ENCODE results near the gene PTCHD1.

The PTCHD1 gene

DNA sequence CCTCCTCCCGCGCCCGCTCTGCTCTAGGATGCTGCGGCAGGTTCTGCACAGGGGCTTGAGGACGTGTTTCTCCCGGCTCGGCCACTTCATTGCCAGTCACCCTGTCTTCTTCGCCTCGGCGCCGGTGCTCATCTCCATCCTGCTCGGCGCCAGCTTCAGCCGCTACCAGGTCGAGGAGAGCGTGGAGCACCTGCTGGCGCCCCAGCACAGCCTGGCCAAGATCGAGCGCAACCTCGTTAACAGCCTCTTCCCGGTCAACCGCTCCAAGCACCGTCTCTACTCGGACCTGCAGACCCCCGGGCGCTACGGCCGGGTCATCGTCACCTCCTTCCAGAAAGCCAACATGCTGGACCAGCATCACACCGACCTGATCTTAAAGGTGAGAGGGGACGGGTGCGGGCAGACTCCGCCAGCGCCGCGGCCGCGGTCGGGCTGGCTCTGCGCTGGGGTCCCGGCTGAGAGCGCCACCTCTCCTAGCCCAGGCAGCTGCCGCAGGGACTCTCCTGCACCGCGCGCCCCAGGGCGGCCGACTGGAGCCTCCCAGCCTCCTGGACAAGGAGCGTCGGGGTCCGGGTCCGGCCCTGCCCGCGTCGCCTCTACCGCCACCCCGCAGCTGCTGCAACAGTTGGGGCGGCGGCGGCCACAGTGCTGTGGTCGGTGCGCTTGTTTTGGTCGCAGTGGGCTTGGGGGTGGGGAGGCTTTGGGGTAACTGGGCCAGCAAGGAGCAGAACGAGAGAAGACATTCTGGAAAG lies at the start of gene PTCHD1:
Gene PTCHD1 (plus strand): TSS at position 2 of the 752 bp plus-strand sequence. CDS start 27 bp downstream, at position 29.
- DNase-seq: no peak

DNA sequence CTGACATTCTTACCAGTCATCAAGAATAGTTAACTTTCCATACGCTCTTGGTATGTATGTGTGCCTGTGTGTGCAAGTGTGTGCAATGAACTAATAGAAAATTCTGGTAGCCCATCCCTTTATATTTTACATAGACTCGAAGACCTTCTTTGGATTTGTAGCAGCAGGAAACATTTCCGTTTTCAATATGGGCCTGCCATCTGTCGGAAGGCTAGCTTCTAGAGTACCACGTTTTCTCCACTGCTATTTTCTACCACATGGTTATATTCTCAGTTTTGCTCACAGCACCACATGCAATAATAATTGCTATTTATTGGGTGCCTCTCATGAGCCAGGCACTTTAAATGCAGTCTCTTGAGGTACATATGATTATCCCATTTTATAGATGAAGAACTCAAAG lies 47.9 kb upstream of the PTCHD1 start:
- no peak for DNase-seq

DNA sequence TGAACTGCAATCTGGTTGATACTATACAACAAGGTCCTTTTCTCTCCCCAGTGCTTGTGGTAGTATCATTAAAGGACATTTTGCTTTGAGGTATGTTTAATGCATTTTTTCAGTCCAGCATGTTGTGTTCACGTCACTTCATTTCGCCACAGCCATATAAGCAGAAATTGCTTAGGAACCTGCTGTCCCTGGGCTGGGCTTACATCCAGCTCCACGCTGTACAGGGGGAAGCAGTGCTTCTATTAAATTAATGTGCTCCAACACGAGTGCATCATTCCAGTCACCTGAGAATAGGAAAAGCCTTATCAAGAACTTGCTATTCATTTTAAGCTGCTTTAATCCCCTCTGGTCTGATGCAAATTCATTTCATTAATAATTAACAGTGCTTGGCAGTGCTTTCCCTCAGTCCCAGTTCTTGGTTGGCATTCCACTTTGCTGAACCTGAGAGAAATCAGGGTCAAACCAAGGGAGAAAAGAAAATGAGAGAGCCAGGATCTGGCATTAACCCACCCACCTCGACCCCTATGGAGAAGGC lies 47.4 kb upstream of the PTCHD1 start:
- DNase-seq: no peak

DNA sequence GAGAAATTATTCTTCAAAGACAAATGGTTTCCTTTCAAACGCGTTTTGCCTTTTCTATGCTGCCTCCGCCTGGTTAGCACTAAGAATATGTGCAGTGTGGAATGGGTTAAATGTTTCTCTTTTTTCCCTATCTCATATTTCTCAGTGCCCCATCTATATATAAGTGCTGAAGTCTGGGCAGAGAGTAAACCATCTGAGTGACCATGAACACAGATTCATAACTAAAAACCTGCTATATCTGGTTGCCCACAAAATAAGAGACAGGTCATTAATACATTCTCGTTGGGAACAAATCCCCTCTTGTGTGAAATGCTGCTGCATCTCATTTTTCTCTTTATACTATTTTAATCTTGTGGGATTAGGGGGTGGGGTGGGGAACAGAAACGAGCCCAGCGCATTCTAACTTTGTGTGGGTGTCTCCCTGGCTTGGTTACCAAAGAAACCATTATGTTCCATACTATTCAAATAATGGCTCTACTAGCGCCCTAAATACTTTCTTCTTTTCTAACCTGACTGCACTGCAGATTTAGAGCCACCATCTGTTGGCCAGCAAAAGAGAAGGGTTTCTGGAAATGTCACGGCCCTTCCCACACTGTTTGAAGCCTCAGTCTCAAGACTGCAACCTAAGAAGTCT lies 42.2 kb upstream of the PTCHD1 start:
- no peak for DNase-seq

DNA sequence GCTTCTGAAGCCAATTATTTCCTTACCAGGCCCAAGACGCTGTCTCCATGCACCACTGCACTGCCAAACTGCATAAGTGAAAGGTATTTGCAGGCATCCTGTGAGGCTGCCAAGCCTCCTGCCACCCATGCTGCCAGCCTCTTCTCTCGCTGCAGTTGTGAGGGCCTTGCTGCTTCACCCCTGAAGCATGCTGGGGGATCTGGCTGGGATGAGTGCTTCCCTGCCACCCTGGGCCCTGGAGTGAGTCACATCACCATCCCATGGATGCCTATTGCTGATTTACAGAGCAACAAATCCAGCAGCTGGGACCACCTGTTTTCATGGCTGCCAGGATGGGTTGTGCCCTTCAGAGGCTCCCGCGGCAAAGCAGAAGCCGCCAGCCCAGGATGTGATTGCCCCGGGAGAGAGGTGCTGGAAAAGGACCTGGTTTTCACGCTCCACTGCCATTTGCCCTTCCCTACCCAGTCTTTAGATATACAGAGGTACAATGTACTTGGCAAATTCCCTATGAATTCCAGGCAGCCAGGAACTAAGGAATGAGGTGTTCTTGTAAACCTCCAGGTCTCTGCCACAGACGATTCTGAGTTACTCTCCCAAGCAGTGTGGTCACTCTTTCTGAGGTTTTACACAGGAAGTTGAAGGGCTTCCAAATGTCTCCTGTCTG lies 41.5 kb upstream of the PTCHD1 start:
- DNase-seq: no peak

DNA sequence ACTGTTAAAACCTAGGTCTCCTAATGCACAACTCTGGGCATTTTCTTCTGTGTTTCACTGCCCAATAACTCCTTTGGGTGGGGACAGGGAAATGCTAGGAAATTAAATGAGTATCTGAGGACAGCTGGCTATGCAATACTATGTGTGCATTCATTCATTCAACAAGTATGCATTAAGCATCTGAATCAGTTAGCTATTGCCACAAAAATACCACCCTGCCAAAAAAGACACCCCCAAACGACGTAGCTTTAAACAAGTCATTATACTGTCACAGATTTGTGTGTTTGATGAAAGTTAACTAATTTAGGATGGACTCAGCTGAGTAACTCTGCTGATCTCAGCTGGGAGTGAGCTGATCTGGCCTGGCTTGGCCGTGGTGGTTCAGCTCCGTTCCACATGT lies 29.8 kb upstream of the PTCHD1 start:
- DNase-seq: no peak

DNA sequence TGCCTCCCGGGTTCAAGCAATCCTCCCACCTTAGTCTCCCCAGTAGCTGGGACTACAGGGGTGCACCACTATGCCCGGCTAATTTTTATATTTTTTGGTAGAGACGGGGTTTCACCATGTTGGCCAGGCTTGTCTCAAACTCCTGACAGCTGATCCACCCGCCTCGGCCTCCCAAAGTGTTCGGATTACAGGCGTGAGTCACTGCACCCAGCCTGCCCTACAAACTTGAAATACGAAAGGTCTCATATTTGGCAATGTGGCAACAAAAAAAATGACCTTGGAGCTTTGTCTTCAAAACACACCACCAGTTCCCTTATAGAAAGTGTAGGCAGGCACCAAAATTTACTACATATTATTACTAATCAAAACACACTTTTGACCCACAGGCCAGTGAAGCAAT lies 22.9 kb upstream of the PTCHD1 start:
- no peak for DNase-seq

DNA sequence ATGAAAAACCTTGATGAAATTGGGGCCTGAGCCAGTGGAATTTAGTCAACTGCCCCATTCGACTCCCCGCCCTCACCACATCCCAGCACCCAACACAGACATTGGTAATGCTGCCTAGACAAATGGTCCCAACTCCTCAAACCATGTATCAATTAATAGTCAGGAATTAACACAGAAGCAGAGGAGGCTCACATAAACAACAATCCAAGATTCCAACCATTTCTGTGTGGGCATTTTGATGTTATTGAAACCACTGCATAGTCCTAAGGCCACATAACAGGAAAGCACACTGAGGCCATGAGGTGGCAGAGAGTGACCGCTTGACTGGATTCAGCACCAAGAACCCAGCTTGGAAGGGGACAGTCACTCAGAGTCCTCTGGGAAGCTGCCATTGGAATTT lies 22.5 kb upstream of the PTCHD1 start:
- no peak for DNase-seq

DNA sequence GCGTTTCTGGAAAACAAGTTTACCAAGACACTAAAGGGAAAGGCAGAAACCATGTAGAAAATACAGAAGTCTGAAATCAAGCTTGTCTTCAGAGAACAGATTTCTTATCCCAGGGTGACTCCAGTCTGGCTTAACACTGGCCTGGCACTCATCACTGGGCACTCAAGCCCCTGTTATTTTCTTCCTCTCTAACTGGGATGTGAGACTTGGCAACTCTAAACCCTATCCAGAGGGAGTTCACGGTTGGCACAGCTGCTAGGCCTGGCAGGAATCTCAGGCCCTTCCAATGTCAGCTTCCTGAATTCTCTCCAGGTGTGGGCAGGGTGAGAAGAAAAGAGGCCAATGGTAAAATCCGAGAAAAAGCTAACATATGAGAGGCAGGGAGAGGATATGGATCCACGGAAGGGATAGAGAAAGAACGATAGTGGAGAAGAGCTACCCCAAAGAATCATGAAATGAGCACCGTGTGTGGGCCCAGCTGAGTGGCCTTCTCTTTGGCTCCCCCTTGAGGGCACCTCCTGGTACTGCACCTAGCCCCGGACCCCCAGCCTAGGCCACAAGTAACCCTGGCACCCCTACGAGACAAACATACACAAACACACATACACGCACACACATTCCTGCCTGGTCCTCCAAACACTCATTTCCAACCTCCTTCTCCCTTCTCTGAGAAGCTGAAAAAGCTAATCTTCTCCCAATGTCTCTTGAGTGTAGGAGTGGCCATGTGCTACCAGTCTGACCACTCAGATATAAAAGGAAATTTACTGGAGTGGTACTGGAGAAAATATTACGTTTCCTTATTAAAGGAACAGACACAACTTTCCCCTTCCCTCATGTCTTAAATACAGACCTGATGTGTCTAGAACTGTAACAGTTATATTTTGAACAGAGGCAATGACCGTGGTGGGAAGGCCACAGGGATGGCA lies 16.6 kb upstream of the PTCHD1 start:
- DNase-seq: no peak

DNA sequence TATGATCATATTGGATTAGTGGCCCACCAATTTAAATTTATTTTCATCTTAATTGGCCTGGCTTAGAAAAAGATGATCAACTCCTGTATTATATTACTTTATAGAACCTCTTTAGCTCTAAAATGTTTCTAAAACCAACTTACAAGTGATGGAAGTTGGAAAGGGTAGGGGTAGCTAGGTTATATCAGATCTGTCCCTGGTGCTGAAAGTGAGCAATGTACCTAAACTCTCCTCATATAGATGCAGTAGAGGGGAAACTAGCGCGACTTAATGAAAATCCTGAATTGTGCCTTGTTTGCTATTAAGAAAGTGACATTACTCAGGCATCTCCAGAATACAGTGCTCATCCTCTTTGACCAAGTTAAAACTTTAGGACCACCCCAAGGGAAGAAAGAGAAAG lies 7.5 kb upstream of the PTCHD1 start:
- DNase-seq: no peak

DNA sequence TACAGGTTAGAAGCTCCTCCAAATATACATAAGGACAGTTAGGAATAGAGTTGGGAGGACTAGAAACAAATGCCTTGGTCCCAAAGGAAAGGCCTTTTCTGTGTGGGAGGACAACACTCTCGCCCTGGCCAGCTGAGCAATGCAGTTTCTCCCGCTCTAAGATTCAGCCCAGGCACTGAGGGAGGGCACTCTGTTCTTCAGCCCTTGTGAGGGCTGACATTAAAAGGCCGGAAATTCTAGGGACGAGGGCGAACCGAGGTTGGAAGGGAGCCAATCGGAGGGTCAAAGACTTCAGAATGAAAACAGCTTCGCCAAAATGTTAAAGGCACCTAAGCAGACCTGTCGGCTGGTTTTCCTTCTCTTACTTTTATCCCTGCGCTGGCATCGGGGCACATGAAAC lies 2.9 kb upstream of the PTCHD1 start:
- no peak for DNase-seq

DNA sequence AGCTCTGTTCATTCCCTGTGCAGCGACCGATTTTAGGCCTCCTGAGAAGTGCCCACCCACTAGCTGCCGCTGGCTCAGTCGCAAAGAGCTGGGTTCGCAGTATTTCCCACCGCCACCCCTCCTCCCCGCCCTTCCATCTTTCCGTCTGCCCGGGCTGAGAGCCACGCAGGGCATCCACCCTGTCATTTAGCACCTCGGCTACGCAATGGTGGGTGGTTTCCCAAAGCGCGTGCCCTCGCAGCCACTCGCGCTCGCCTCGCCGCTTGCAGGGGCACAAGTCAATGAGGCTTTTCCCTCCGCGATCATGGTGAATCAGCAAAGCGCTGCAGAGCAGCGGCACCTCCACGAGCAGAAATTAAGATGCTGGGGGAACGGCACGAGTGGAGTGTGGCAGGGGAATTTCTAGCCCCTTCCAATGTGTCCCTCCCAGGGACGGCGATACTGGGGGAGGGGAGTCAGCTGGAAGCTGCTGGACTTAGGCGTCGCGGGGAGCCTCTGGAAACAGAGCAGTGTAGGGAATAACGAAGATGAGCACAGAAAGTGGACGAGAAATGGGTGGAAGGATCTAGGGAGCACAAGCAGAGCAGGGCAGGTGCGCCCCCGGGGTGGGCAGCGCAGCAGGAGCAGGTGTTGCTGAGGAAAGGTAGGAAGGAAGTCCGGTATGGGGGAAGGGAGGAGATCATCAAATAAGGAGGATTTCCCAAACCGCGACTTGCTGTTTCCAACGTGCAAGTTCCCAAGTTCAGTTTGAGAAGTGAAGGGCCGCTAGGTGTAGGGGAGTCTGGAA lies 2.4 kb upstream of the PTCHD1 start:
- DNase-seq: no peak

DNA sequence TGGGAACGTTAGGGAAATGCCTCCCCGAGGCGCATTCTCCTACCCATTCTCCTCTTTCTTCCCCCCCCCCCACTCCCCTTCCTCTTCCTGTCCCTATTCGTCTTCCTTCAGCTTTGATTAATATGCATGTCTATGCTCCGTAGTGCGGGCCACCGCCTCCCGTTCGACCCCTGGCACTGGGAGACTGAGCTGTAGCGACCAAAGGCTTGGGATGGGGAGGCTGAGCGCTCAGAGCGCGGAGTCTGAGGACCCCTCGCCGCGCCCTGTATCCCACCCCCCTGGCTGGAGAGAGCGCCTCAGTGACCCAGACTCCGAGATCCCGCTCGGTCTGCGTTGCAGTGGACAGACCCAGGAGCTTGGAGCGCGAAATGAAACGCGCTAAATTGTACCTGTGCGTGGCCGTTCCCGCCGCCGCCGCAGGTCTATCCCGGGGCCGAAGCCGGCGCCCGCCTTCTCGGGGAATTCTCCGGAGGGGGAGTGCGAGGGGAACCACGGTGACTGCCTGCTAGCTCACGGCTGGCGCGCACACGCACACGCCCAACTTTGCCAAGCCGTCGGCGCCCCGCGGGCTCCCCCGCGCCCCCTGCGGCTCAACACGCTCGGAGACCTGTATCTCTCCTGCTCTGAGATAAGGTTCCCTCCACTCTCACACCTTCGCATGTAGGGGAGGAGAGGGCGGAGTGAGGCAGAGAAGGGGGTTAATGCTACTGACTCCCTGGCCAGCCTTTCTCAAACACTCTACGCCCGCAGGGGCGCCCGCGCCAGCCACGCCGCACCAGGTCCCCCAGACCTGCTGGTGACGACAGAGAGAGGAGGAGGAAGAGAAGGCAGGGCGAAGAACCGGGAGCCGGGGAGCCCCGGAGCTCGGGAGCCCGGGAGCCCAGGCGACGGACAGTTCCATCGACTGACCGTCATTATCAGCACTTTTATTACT lies 1.5 kb upstream of the PTCHD1 start:
- no peak for DNase-seq

DNA sequence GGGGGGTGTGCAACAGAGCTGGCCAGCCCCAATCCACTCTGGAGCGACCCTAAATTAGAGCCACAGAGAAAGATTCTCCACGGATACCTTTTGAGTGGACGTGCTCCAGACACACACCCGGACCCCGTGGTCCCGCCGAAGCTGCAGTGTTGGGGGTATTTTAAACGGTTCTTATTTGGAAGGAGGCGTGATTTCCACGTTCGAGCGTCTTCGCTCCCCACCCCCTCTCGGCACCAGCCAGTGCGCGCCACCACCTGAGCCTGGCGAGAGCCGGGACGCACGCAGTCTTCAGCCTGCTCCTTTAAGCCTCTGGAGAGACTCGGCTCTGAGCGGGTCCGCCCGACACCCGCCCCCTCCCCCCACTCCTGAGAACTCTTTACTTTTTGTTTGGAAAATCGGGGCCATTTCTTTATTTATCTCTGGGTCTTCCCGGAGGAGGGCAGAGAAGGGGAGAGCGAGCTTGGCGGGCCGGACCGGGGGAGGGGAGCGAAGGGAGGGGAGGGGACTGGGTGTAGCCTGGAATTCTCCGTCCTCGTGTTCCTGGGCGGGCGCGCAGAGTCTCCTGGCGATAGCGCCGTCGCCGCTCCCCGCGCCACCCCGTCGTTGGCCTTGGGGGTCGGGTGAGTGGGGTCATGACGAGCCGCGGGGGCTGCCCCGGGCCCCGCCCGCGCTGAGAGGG lies 668 bp upstream of the PTCHD1 start:
- DNase-seq: no peak

DNA sequence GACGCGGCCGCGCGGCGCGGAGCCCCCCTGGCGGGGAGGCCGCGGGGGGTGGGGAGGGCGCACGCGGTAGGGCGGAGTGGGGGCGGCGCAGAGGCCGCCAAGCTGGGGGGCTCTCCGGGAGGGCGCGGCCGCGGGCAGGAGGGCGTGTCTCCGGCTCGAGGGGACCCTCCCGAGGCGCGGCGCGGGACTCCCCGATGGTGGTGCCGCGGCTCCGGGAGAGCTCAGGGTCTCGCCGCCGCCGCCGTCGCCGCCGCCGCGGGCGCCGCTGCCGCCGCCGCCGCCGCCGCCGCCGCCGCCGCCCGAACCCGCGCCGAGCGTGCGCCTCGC lies 165 bp upstream of the PTCHD1 start:
- DNase-seq: no peak

DNA sequence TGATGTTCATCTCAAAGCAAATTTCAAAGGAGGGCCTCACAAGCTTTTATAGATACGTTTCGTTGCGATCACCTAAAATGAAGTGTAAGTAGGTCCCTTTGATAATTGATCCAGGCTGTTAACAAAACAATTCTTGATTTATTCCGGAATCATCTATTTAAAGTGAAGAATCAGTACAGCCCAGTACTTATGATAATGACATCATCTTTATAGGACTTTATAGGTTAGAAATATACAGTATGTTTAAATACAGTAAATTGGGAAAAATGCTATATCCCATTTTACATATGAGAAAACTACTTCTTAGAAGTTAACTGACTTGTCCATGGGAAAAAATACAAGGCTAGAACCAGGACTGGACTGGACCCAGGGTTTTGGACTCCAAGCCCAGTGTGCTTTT lies 3.7 kb downstream of the PTCHD1 start:
- no peak for DNase-seq

DNA sequence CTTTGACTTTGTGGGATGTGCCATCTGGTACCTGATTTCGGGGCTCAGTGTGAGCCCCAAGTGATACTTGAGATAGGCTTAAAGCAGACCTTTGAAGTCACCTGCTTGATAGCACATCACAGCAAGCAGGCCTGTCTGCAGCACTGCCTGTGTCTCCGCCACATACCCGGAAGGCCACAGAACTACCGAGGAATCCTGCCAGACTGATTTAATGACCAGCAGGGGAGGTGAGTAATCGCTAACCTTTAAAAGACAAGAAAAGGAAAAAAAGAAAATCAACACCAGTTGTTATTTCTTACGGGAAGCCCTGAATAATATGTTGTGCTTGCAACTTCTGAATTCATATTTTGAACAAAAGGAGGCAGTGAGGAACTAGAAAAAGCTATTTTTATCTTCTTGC lies 6.8 kb downstream of the PTCHD1 start:
- no peak for DNase-seq

DNA sequence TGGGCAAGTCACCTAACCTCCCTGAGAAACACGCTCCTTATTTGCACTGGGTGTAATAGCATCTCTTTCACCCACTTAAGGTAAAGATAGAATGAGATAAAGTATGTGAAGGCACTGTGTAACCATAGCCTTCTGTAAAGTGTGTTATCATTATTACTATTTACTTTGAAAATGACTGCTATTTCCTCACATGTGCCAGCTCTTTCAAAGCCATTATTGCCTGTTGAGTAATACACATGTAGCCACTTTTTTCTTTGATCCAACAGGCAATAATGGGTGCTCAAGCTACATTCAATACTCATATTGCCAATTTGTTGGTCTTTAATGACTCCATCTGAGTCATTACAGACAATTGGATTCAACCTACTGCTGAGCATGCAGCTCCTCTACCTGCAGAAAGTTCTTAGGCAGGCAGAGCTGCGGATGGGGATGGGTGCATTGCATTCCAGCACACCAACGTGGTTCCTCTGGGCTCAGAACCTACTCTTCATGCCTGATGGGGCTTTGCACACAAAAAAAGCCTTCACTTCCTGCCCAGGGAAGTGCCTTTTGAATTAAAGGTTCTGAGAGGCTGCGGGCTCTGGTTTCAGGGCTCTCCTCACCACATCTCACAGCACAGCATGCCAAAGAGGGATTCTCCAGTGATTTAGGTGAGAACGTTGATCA lies 9.7 kb downstream of the PTCHD1 start:
- no peak for DNase-seq

DNA sequence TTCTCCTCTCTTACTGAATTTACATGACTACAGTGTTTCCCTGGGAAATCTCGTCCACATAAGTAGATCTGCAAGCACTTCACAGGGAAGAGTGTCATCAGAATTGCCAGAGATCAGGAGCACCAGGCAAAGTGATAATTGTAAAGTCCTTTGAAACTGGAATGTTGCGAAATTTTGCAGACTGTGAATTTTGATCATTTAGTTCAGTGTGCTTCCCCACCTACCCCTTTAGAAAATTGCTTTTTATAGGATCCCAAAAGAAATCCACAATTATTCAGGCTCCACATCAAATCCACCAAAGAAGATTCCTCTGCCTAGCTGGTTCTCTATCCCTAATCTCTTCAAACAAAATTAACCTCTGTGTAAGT lies 10.2 kb downstream of the PTCHD1 start:
- no peak for DNase-seq

DNA sequence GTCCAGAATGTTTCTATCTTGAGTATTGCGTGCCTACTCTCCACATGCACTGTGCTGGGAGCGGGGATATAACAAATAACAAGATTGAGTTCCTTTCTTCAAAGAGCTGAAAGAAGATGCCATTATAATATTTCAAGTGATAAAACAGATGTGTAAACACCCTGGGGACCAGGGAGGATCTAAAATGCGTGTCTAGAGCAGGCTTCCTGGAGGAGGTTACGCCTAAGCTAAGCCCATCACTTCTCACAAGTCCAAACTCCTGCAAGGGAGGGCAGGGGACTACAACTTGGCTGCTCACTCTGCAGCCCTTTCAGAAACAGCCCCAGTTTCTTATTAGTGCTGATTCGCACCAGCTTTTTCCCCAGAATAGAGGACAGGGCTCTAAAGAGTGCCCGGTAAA lies 21.5 kb downstream of the PTCHD1 start:
- DNase-seq: no peak

All from NCI-H1436 treated with DMSO at 0.1 percent for 48 hours (cell line).